ENCODE measurements around the gene NCLN. TPM values are rescaled to one million over a fixed set of nuclear protein-coding genes. Genes with fewer than 3 reads are reported as not detected.
A peak's percentile ranks its signal among the peaks of the same experiment; 100 is the strongest.

NCLN gene
- total RNA-seq, 4 donors from 2014 or later, result 27.1 to 83.4 (median 38.2) TPM

DNA sequence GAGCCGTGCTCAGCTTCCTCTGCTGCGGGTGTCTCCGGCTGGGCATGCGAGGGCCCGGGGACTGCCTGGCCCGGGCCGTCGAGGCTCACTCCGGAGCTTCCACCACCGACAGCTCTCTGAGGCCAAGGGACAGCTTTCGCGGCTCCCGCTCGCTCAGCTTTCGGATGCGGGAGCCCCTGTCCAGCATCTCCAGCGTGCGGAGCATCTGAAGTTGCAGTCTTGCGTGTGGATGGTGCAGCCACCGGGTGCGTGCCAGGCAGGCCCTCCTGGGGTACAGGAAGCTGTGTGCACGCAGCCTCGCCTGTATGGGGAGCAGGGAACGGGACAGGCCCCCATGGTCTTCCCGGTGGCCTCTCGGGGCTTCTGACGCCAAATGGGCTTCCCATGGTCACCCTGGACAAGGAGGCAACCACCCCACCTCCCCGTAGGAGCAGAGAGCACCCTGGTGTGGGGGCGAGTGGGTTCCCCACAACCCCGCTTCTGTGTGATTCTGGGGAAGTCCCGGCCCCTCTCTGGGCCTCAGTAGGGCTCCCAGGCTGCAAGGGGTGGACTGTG lies 5.9 kb upstream of the NCLN start:
- no peaks in the 10 kb centered on the region for H3K27me3 ChIP-seq

DNA sequence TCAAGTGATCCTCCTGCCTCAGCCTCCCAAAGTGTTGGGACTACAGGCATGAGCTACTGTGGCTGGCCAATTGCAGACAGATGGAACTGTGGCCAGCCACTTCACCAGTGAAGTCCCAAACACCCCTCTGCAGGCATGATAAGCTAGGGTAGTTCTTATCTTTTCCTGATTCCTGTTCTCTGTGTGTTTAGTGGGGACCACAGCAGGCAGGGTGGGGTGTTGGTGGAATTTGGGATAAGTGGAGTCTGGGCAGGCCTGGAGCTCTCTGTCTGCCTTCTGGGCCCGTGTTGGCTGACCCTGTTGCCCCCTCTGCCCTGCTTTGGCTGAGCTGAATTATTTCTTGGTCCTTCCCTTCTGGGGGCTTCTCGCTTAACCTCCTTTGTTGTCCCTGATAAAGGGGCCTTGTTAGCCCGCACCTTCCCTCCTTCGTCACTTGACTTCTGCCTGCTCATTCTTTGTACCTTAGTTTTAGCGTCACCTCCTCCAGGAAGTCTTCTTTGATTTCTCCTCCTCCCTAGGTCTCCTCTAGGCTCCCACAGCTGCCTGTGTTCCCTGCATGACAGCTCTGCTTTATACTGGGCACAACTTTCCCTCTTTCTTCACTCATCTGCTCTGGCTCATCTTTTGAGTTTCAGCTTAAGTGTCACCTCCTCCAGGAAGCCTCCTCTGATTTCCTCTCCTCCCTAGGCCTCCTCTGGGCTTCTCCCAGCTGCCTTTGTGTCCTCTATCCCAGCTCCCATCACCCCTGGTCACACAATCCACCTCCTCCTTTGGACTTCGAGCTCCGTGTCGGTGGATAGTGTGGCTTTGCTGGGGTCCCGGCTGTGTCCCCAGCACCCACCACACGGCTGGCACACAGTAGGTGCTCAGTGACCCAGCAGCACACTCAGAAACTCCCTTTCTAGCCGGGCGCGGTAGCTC lies 1.7 kb upstream of the NCLN start:
- DNase-seq (ENCODE audit: low spot score in 2 of 2), result no peak
- 70 to 73% methylated on average over 13 of the region's 13 CpGs for WGBS, 2 donors
- Histone ChIP-seq H3K4me3 (no peak overlapping the region), H3K27ac (no peak overlapping the region), H3K9me3 (no peaks in the 10 kb centered on the region), H3K36me3 (peaks cover 0 to 8% (median 0%) of the 10 kb centered on the region in 3 donors), H3K27me3 (no peaks in the 10 kb centered on the region), H3K4me1 (peaks cover 0 to 35% (median 16%) of the 10 kb centered on the region in 4 donors)
- no peak for TF ChIP-seq POLR2A (IDR thresholded peaks at IDR 0.05)
- TF ChIP-seq, protein P1, sequence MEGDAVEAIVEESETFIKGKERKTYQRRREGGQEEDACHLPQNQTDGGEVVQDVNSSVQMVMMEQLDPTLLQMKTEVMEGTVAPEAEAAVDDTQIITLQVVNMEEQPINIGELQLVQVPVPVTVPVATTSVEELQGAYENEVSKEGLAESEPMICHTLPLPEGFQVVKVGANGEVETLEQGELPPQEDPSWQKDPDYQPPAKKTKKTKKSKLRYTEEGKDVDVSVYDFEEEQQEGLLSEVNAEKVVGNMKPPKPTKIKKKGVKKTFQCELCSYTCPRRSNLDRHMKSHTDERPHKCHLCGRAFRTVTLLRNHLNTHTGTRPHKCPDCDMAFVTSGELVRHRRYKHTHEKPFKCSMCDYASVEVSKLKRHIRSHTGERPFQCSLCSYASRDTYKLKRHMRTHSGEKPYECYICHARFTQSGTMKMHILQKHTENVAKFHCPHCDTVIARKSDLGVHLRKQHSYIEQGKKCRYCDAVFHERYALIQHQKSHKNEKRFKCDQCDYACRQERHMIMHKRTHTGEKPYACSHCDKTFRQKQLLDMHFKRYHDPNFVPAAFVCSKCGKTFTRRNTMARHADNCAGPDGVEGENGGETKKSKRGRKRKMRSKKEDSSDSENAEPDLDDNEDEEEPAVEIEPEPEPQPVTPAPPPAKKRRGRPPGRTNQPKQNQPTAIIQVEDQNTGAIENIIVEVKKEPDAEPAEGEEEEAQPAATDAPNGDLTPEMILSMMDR (IDR thresholded peaks at IDR 0.05), result no peak
- no peak for TF ChIP-seq EP300 (IDR thresholded peaks at IDR 0.05)

More for the DNA sequence above, 5.9 kb upstream of the NCLN start:
- peaks cover 0 to 10% (median 5%) of the 10 kb centered on the region in 4 donors for H3K4me1 ChIP-seq
- no peaks in the 10 kb centered on the region for H3K36me3 ChIP-seq
- no peaks in the 10 kb centered on the region for H3K9me3 ChIP-seq
- TF ChIP-seq, protein P1 (IDR thresholded peaks at IDR 0.05), result no peak
- TF ChIP-seq POLR2A (IDR thresholded peaks at IDR 0.05) (no peak), EP300 (IDR thresholded peaks at IDR 0.05) (no peak)
- peak overlapping the region in 2 of 4 donors; percentile 4 to 50 for H3K4me3 ChIP-seq
- WGBS, 2 donors, result 76 to 95% methylated on average over 22 to 25 of the region's 31 CpGs
- DNase-seq (ENCODE audit: low spot score in 2 of 2), result no peak
- H3K27ac ChIP-seq, result peak overlapping the region in 1 of 4 donors; percentile 77

DNA sequence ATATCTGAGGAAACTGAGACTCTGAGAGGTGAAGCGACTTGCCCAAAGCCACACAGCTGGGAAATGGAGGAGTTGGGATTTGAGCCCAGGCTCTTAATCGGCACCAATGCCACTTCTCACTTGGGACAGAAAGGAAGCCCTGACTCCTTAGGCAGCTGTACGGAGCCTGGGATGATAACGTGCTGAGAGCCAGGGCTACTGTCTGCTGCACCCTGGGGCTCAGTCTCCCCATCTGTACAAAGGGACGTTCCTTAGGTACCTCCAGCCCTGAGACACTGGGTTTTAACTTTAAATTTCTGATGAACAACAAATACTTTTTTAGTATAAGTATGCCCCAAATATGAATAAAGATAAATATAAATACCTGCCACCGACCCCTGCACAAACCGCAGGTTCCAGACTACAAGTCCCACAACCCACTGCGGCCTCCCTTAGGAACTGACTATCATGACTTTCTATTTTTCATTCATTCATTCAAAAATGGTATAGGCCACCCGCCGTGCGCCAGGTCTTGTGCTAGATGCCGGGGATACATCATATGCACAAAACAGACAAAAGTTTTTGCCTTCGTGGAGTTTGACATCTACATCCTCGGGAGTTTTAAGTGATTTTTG lies 776 bp upstream of the NCLN start:
- H3K27ac ChIP-seq, result peak overlapping the region; percentile 71 to 81 (median 76)
- peak; percentile 51 to 75 for DNase-seq (ENCODE audit: low spot score in 2 of 2)

DNA sequence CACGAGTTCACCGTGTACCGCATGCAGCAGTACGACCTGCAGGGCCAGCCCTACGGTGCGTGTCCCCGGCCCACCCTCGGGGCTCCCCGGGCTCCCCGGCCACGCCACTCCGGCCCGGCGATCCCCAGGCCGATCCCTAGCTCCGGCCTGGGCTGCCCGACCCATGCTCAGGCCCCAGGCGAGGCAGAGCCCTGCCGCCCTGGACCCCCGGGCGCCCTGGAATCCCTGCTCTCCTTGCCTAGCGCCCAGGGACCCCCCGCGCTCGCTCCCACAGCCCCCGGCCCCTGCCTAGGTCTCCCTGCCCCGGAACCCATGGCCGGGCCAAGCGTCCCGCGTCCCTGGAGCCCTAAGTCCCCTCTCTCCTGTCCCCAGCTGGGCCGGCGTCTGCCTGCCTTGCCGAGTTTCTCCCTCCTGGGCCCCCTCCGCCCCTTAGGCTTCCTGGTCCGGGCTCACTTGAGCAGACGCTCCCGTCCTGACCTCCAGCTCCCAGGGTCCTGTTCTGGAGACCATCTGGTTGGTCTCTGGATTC lies 494 bp downstream of the NCLN start:
- Histone ChIP-seq H3K4me1 (peaks cover 0 to 35% (median 16%) of the 10 kb centered on the region in 4 donors), H3K36me3 (peaks cover 0 to 20% (median 0%) of the 10 kb centered on the region in 3 donors), H3K27me3 (no peaks in the 10 kb centered on the region), H3K9me3 (no peaks in the 10 kb centered on the region), H3K27ac (peak overlapping the region in 3 of 4 donors; percentile 55 to 81 (median 71)), H3K4me3 (peak overlapping the region; percentile 69 to 100 (median 74))
- WGBS, 2 donors, result 0% methylated on average over 13 to 14 of the region's 38 CpGs
- TF ChIP-seq, protein P1 (IDR thresholded peaks at IDR 0.05), result no peak
- TF ChIP-seq POLR2A (IDR thresholded peaks at IDR 0.05), result no peak
- TF ChIP-seq EP300 (IDR thresholded peaks at IDR 0.05), result no peak
- no peak for DNase-seq (ENCODE audit: low spot score in 2 of 2)

More for the DNA sequence above, 776 bp upstream of the NCLN start:
- Histone ChIP-seq H3K4me3 (peak overlapping the region; percentile 37 to 75 (median 70)), H3K36me3 (peaks cover 0 to 16% (median 0%) of the 10 kb centered on the region in 3 donors), H3K9me3 (no peaks in the 10 kb centered on the region), H3K27me3 (no peaks in the 10 kb centered on the region), H3K4me1 (peaks cover 0 to 35% (median 16%) of the 10 kb centered on the region in 4 donors)
- 10 to 16% methylated on average over 14 of the region's 14 CpGs for WGBS, 2 donors
- TF ChIP-seq EP300 (IDR thresholded peaks at IDR 0.05) (no peak), POLR2A (IDR thresholded peaks at IDR 0.05) (no peak)
- TF ChIP-seq, protein P1 (IDR thresholded peaks at IDR 0.05), result no peak
